Chondrocyte (in vitro differentiated cells): ENCODE measurements around the gene ITPR1. TPM values are rescaled to one million over a fixed set of nuclear protein-coding genes. Genes with fewer than 3 reads are reported as not detected.

Source experiments
- DNase-seq: peaks from one replicate; pipeline ENCODE4 v3.0.0; 2021; ENCODE audit warnings: mixed read lengths, low spot score
- H3K27ac Mint-ChIP-seq: one replicate; pipeline ENCODE4 v1.8.0; 2021; ENCODE audit warnings: mild to moderate bottlenecking, moderate library complexity, mixed read lengths; ENCODE audit not compliant: unreplicated experiment
- H3K27me3 Mint-ChIP-seq: 2 replicates; pipeline ENCODE4 v1.8.0; 2021; ENCODE audit warnings: low read depth, mixed read lengths
- H3K36me3 Mint-ChIP-seq: 2 replicates; pipeline ENCODE4 v1.8.0; 2021; ENCODE audit warnings: low read depth, mixed read lengths
- H3K4me1 Mint-ChIP-seq: 2 replicates; pipeline ENCODE4 v1.8.0; 2021; ENCODE audit warnings: low read depth, mild to moderate bottlenecking, mixed read lengths
- H3K4me3 Mint-ChIP-seq: one replicate; pipeline ENCODE4 v1.8.0; 2021; ENCODE audit warnings: mild to moderate bottlenecking, moderate library complexity, mixed read lengths; ENCODE audit not compliant: unreplicated experiment
- H3K9me3 Mint-ChIP-seq: 2 replicates; pipeline ENCODE4 v1.8.0; 2021; ENCODE audit warnings: low read depth, mixed read lengths
- total RNA-seq: library from RNA; stranded (reverse); gene quantifications from 3 replicates; pipeline ENCODE4 v1.2.1, GENCODE V29; 2021
- TF ChIP-seq, protein P1 (sequence below): fragments of 200-600 bp; sonication (generic); IDR thresholded peaks from 2 replicates; pipeline ENCODE4 v1.5.0; 2021; ENCODE audit warnings: antibody characterized with exemption, mild to moderate bottlenecking, moderate library complexity

Gene ITPR1
- total RNA-seq, 1 donor from 2014 or later, result 45.0 TPM

GRCh38 chr3:4800595-4800994 lies 307.4 kb downstream of the ITPR1 start:
- H3K9me3 Mint-ChIP-seq, result no peaks in the 10 kb centered on the region
- no peak overlapping the region for H3K27ac Mint-ChIP-seq
- peaks cover 7% of the 10 kb centered on the region for H3K4me1 Mint-ChIP-seq
- H3K36me3 Mint-ChIP-seq, result peaks cover 23% of the 10 kb centered on the region
- TF ChIP-seq, protein P1, sequence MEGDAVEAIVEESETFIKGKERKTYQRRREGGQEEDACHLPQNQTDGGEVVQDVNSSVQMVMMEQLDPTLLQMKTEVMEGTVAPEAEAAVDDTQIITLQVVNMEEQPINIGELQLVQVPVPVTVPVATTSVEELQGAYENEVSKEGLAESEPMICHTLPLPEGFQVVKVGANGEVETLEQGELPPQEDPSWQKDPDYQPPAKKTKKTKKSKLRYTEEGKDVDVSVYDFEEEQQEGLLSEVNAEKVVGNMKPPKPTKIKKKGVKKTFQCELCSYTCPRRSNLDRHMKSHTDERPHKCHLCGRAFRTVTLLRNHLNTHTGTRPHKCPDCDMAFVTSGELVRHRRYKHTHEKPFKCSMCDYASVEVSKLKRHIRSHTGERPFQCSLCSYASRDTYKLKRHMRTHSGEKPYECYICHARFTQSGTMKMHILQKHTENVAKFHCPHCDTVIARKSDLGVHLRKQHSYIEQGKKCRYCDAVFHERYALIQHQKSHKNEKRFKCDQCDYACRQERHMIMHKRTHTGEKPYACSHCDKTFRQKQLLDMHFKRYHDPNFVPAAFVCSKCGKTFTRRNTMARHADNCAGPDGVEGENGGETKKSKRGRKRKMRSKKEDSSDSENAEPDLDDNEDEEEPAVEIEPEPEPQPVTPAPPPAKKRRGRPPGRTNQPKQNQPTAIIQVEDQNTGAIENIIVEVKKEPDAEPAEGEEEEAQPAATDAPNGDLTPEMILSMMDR, result no peak
- no peak for DNase-seq
- no peaks in the 10 kb centered on the region for H3K27me3 Mint-ChIP-seq
- H3K4me3 Mint-ChIP-seq, result no peak overlapping the region

DNA sequence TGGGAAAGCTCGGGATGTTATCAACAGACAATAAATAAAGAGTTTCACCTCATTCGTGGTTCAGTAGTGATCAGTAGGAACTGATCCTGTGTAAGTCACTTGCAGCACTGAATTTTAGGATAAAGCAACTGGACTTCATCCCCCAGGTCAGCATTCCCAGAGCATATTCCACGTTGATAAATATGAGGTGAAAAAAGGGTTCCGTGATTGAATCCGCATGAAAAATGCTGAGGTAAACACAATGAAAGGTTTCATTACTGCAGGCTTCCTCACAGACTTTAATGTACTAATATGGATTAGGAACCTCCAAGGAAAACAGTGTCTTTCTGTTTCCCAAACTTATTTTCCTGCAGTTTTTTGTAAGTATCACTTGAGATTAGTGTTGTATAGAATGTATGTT lies 308.7 kb downstream of the ITPR1 start:
- Mint-ChIP-seq H3K9me3 (no peaks in the 10 kb centered on the region), H3K4me3 (no peak overlapping the region)
- no peak for DNase-seq

DNA sequence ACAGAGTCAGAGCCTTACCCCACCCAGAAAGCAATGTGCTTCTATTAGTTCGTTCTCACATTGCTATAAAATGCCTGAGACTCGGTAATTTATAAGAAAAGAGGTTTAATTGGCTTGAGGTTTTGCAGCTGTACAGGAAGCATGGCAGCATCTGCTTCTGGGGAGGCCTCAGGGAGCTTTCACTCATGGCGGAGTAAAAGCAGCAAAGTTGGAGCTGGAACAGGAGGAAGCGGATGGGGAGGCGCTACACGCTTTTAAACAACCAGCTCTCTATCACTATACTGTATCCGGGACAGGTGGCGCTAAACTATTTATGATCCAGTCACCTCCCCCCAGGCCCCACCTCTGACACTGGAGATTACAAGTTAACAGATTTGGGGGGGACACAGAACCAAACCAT lies 309.8 kb downstream of the ITPR1 start:
- Mint-ChIP-seq H3K27ac (no peak overlapping the region), H3K4me3 (no peak overlapping the region), H3K27me3 (no peaks in the 10 kb centered on the region), H3K9me3 (no peaks in the 10 kb centered on the region), H3K4me1 (peaks cover 12% of the 10 kb centered on the region), H3K36me3 (peaks cover 27% of the 10 kb centered on the region)
- TF ChIP-seq, protein P1, result no peak
- DNase-seq, result no peak

More for the DNA sequence above, 308.7 kb downstream of the ITPR1 start:
- peaks cover 27% of the 10 kb centered on the region for H3K36me3 Mint-ChIP-seq
- peaks cover 4% of the 10 kb centered on the region for H3K4me1 Mint-ChIP-seq
- H3K27ac Mint-ChIP-seq, result no peak overlapping the region
- TF ChIP-seq, protein P1, result no peak
- H3K27me3 Mint-ChIP-seq, result no peaks in the 10 kb centered on the region

DNA sequence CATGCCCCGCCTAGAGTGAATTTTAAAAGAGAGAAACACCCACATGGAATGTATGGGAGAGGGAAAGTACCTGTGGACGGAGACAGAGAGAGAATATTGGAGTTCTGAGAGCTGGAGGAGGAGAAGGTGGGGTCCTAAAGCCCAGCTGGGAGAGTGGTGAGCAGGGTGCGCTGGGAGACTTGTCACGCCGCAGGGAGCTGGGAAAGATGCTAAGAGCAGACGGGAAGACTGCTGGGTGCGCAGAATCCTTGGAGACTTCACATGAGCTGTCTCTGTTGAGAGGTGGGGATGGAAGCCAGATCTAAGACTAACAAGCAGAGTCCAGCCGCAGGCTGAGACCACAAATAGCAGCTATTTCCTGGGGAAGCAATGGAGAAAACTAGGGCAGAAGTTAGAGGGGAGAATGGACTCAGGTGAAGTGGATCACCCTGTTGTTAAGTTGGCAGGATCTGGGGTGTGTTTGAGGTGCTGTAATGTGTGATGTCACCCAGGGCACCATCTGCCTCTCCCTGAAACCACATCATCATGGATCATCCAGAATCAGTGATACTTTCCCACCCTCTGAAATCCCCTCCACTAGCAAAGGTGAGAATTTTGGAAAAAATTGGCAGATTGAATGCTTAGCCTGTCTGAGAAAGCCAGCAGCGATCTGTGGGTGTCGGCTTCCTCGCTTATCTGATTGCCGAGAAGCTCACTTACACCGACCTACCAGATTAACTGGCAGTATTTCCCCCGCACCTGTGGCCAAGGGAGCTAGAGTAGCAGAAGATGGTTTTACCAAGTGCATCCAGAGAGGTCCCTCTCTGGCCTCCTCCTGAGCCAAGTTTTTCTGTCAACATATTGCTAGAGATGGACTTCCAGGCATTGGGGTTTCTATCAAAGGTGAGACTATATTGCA lies 311.3 kb downstream of the ITPR1 start:
- no peak for DNase-seq
- no peaks in the 10 kb centered on the region for H3K27me3 Mint-ChIP-seq
- peaks cover 27% of the 10 kb centered on the region for H3K36me3 Mint-ChIP-seq
- H3K4me3 Mint-ChIP-seq, result no peak overlapping the region
- TF ChIP-seq, protein P1, result no peak
- no peaks in the 10 kb centered on the region for H3K9me3 Mint-ChIP-seq
- H3K27ac Mint-ChIP-seq, result no peak overlapping the region
- peaks cover 15% of the 10 kb centered on the region for H3K4me1 Mint-ChIP-seq

DNA sequence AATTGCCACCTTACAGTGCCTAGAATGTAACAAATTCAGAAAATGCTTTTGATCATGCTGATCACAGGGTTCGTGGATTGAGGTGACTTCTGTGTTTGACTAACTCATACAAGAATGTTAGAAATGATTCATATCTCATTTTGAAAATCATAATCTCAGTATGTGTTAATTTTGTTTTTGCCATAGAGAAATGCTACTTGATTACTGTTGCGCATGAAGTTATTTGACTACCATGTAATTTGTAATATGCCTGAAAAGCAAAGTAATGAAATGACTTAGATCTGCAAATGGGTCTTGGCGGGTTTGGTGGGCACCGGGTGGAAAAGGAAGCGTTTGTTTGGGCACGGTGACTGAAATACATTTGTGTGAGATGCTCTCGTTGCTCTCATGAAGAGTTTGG lies 312.5 kb downstream of the ITPR1 start:
- Mint-ChIP-seq H3K4me1 (peaks cover 15% of the 10 kb centered on the region), H3K9me3 (no peaks in the 10 kb centered on the region), H3K27ac (no peak overlapping the region), H3K27me3 (no peaks in the 10 kb centered on the region), H3K4me3 (no peak overlapping the region), H3K36me3 (peaks cover 23% of the 10 kb centered on the region)
- DNase-seq, result no peak
- TF ChIP-seq, protein P1, result no peak
